ENCODE measurements around the gene PAX2.

DNA sequence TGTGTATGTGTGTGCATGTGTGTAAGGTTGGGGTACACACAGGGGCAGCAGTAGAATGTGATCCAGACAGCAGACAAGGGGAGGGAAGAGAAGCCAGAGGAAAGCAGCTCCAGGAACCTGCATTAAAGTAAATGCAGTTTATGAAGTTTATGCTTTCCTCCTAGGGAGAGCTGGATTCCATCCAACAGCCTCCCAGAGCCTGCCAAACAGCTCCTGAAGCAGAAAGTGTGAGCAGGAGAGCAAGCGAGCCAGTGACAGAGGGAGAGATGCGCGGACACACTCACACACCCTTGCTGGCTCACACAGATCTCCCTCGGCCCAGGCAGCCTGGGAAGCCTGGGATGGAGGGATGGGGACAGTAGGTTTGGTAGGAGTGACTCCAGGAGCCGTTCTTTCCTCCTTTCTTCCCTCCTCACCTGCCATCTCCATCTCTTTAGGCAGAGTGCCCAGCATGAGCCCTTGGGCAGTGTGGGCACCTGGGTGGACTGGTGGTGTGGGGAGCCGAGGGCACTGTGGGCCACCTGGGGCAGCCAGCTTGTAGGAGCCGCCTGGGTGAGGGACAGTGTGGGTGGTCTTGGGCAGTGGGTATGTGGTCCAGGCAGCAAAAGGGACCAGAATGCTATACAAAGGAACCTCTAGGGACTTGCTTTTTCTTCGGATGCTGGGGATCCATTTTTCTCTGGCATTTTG is 46.1 kb downstream of the PAX2 start:
- TF ChIP-seq CTCF (conservative IDR thresholded peaks at IDR 0.05; ENCODE audit: low read depth, low read length) = no peak
- no peak for TF ChIP-seq EZH2 (IDR thresholded peaks at IDR 0.05; ENCODE audit: borderline replicate concordance, low read depth, low read length, poor library complexity, severe bottlenecking)
